ENCODE measurements around the gene RNF43. TPM values are rescaled to one million over a fixed set of nuclear protein-coding genes. Genes with fewer than 3 reads are reported as not detected.

RNF43 gene
- total and polyA plus RNA-seq, 7 donors, result 0.14 to 19.3 (median 3.4) TPM; not detected in 1

DNA sequence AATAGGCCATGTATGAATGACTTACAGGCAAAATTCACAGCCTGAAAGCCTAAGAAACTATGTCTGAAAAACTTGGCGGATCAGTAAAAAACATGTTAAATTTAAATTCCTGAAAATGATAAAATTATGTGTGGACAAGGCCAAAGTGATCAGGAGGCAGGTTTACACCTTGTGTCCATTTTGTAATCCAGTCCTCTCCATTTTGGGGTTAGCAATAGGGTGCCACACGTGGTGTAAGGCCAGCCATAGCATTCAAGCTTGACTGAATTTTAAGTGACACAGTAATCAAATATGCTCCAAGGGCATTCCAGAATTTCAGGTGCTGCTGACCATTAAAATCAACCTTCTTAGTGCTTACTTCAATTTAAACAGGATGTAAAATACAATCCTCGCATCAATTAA is 2.7 kb downstream of the RNF43 start:
- Histone ChIP-seq H3K36me3 (no peaks in the 10 kb centered on the region), H3K27ac (no peak overlapping the region), H3K27me3 (no peaks in the 10 kb centered on the region), H3K4me3 (no peak overlapping the region), H3K9me3 (no peaks in the 10 kb centered on the region), H3K4me1 (peaks cover 0 to 7% (median 2%) of the 10 kb centered on the region in 4 donors)
- intact Hi-C loops (cut with DNase I), result no loop called here
- WGBS, 2 donors, result 14 to 76% methylated on average over 3 of the region's 3 CpGs
- no peak for DNase-seq
- TF ChIP-seq POLR2A (IDR thresholded peaks at IDR 0.05), result no peak
- TF ChIP-seq POLR2AphosphoS5 (IDR thresholded peaks at IDR 0.05), result no peak
- TF ChIP-seq CTCF (IDR thresholded peaks at IDR 0.05), result no peak
- TF ChIP-seq EP300 (IDR thresholded peaks at IDR 0.05), result no peak

DNA sequence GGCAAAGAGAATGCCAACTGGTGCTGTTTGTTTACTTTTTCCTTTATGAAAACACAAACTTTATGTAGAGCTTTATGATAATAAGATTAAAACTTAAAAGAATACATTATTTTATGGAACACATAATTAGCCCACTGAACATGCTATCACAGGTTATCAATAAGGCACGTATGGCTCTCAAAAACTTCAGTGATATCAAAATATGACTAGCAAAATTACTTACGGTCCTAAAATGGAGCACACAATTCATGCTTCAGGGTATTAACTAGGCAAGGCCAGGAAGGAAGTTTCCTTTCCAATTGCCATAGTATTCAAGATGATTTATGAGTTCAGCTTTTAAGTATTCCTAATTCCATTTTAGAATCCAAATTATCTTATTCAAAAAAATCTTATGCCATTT is 3.6 kb downstream of the RNF43 start:
- H3K4me1 ChIP-seq, result peaks cover 0 to 7% (median 2%) of the 10 kb centered on the region in 4 donors
- H3K9me3 ChIP-seq, result no peaks in the 10 kb centered on the region
- H3K27me3 ChIP-seq, result no peaks in the 10 kb centered on the region
- WGBS, 2 donors, result 10 to 65% methylated on average over 2 of the region's 2 CpGs
- no peak overlapping the region for H3K4me3 ChIP-seq
- no peak for DNase-seq
- no peaks in the 10 kb centered on the region for H3K36me3 ChIP-seq
- no peak for TF ChIP-seq POLR2A (IDR thresholded peaks at IDR 0.05)
- TF ChIP-seq EP300 (IDR thresholded peaks at IDR 0.05), result no peak
- no peak for TF ChIP-seq CTCF (IDR thresholded peaks at IDR 0.05)
- no peak for TF ChIP-seq POLR2AphosphoS5 (IDR thresholded peaks at IDR 0.05)
- intact Hi-C loops (cut with DNase I), result no loop called here
- no peak overlapping the region for H3K27ac ChIP-seq

GRCh38 chr17:58412961-58413586 is 4.3 kb downstream of the RNF43 start:
- DNase-seq, result no peak
- intact Hi-C loops (cut with DNase I), result no loop called here
- Histone ChIP-seq H3K27me3 (no peaks in the 10 kb centered on the region), H3K4me3 (no peak overlapping the region), H3K36me3 (no peaks in the 10 kb centered on the region), H3K27ac (no peak overlapping the region), H3K9me3 (no peaks in the 10 kb centered on the region), H3K4me1 (peaks cover 0 to 7% (median 2%) of the 10 kb centered on the region in 4 donors)
- no peak for TF ChIP-seq CTCF (IDR thresholded peaks at IDR 0.05)
- TF ChIP-seq POLR2A (IDR thresholded peaks at IDR 0.05), result no peak
- TF ChIP-seq POLR2AphosphoS5 (IDR thresholded peaks at IDR 0.05), result no peak
- no peak for TF ChIP-seq EP300 (IDR thresholded peaks at IDR 0.05)
- whole genome bisulfite sequencing, 2 donors, result 14 to 69% methylated on average over 3 of the region's 3 CpGs

DNA sequence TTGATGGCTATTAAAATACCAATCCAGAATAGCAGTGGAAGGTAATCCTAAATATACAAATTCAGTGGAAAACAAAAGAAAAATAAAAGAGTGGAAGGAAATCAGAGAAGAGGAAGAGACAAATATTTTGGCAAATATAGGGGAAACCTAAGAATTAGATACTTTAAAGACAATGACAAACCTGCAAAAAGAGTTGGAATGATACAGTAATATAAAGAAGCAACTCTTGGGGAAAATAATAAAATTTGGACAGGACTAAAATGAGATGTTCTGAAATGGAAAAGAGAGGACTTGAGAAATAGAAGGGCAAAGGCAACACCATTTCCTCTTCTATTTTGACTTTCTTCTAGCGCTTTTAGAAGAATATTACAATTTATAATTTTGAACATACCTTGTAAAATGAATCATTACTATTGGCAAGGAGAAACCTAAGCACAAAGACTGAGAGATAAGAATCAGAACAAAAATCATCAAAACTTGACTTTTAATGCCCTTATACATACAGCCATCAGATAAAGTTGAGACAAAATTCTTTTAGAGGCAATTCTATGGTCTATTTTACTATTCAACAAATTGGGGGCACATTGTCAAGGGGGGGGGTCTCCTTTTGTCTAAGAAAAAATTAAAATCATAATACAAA is 5.2 kb downstream of the RNF43 start:
- no peaks in the 10 kb centered on the region for H3K9me3 ChIP-seq
- 22 to 79% methylated on average over 1 of the region's 1 CpG for WGBS, 2 donors
- H3K36me3 ChIP-seq, result no peaks in the 10 kb centered on the region
- no peaks in the 10 kb centered on the region for H3K4me1 ChIP-seq
- no peak overlapping the region for H3K27ac ChIP-seq
- no peak for TF ChIP-seq POLR2AphosphoS5 (IDR thresholded peaks at IDR 0.05)
- TF ChIP-seq POLR2A (IDR thresholded peaks at IDR 0.05), result no peak
- no peak for TF ChIP-seq CTCF (IDR thresholded peaks at IDR 0.05)
- no peak for TF ChIP-seq EP300 (IDR thresholded peaks at IDR 0.05)
- DNase-seq, result no peak
- intact Hi-C loops (cut with DNase I), result no loop called here
- H3K4me3 ChIP-seq, result no peak overlapping the region
- H3K27me3 ChIP-seq, result no peaks in the 10 kb centered on the region

Data from sigmoid colon (tissue), 7 donors.